IPS-18c (cell line): ENCODE results near the gene TPM2.

Experiments used
- H3K4me3 ChIP-seq: 2 replicates; pipeline ENCODE4 v1.7.0; 2013; ENCODE audit warnings: low read depth, mild to moderate bottlenecking, low read length, moderate library complexity; ENCODE audit not compliant: insufficient read depth
- H3K9me3 ChIP-seq: one replicate; pipeline ENCODE4 v1.6.1; 2013; ENCODE audit warnings: mild to moderate bottlenecking, low read length, moderate library complexity; ENCODE audit not compliant: control insufficient read depth, insufficient read depth

The TPM2 gene

GRCh38 chr9:35635730-35636129, 54.0 kb downstream of the TPM2 start:
- Histone ChIP-seq H3K4me3 (no peak overlapping the region), H3K9me3 (no peaks in the 10 kb centered on the region)
